ENCODE data around the gene PDHX. TPM values are rescaled to one million over a fixed set of nuclear protein-coding genes. Genes with fewer than 3 reads are reported as not detected.

PDHX gene
- total and polyA plus RNA-seq, 11 donors: 74.0 to 204 (median 127) TPM

DNA sequence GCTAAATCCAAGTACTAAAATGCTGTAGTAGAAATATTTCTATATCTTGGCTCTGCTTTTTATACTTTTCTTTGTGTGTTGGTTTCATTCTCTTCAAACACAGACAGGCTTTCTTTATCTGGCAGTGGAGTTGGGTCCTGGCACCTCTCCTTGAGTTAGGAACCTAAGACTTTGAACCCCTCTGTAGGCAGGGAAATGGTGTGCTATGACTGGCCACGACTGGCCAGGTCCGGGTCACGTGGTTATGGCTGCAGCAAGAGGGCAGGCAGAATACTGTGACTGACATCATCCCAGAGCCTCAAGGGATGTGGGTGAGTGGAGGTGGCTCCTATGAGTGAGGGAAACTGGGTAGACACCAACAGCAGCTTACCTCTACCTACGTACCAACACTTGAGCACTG lies 42.2 kb upstream of the PDHX start:
- Histone ChIP-seq H3K4me1 (no peaks in the 10 kb centered on the region), H3K36me3 (peaks cover 0 to 6% (median 0%) of the 10 kb centered on the region in 9 donors), H3K9me3 (peaks cover 0 to 3% (median 0%) of the 10 kb centered on the region in 12 donors), H3K27ac (no peak overlapping the region), H3K27me3 (no peaks in the 10 kb centered on the region), H3K4me3 (no peak overlapping the region)
- intact Hi-C loops (cut with DNase I): no loop called here
- DNase-seq (no peak), ATAC-seq (no peak)
- TF ChIP-seq POLR2A (IDR thresholded peaks at IDR 0.05) (no peak), CTCF (IDR thresholded peaks at IDR 0.05) (no peak)
- whole genome bisulfite sequencing, 4 donors: 92 to 98% (median 96%) methylated on average over 4 of the region's 4 CpGs

DNA sequence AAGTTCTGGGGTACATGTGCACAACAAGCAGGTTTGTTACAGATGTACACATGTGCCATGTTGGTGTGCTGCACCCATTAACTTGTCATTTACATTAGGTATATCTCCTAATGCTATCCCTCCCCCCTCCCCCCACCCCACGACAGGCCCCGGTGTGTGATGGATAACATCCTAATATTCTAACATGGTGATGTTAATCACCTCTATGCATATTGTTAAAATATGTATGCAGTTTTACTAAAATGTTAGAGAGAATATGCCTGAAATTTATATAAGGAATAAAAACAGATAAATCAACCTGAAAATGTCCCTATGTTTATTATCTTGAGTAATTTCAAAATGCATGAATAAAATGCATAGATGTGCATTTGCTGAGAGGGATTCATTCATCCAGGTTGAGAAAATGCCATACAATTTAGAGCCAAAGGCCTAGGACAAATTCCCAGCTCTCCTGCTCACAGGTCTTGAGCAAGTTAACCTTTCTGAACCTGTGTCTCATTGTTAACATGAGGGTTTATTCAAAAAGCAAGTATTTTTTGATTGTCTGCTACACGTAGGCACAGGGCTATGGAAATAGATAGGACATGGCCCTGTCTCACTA lies 38.9 kb upstream of the PDHX start:
- TF ChIP-seq CTCF (IDR thresholded peaks at IDR 0.05): no peak
- no peak for TF ChIP-seq POLR2A (IDR thresholded peaks at IDR 0.05)
- Histone ChIP-seq H3K9me3 (peaks cover 0 to 3% (median 0%) of the 10 kb centered on the region in 12 donors), H3K27me3 (no peaks in the 10 kb centered on the region), H3K4me1 (no peaks in the 10 kb centered on the region), H3K36me3 (peaks cover under 1 to 25% (median 19%) of the 10 kb centered on the region in 9 donors), H3K27ac (no peak overlapping the region), H3K4me3 (no peak overlapping the region)
- no peak for ATAC-seq
- WGBS, 4 donors: 89 to 92% (median 91%) methylated on average over 3 of the region's 3 CpGs
- intact Hi-C loops (cut with DNase I): no loop called here
- no peak for DNase-seq

DNA sequence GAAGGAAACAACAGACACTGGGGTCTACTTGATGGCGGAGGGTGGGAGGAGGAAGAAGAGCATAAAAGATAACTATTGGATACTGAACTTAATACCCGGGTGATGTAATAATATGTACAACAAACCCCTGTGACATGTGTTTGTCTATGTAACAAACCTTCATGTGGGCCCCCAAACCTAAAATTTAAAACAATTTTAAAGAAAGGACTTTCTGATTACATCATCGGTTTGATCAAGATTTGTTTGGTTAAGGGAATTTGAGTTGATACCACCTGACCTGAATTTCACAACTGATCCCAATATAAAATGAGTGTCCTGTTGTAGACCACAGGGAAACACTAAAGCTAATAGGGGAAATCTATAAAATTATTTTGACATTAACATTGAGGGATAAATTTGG lies 34.5 kb upstream of the PDHX start:
- H3K36me3 ChIP-seq: peaks cover 3 to 53% (median 32%) of the 10 kb centered on the region in 9 donors
- intact Hi-C loops (cut with DNase I): no loop called here
- H3K27ac ChIP-seq: no peak overlapping the region
- no peak overlapping the region for H3K4me3 ChIP-seq
- 94 to 99% (median 97%) methylated on average over 3 of the region's 3 CpGs for whole genome bisulfite sequencing, 4 donors
- no peak for ATAC-seq
- no peak for DNase-seq
- TF ChIP-seq CTCF (IDR thresholded peaks at IDR 0.05) (no peak), POLR2A (IDR thresholded peaks at IDR 0.05) (no peak)
- H3K27me3 ChIP-seq: no peaks in the 10 kb centered on the region
- H3K4me1 ChIP-seq: no peaks in the 10 kb centered on the region
- no peaks in the 10 kb centered on the region for H3K9me3 ChIP-seq

DNA sequence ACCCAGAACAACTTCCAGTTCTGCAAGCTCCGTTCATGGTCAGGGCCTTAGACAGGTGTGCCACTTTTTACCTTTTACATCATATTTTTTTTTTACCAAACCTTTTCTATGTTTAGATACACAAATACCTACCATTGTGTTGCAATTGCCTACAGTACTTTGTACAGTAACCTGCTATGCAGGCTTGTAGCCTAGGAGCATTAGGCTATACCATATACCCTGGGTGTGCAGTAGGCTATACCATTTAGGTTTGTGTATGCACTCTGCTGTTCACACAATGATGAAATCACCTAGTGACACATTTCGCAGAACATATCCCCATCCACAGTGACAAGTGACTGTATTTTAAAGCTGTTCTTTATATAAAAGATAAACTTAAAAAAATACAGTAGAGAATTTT lies 29.8 kb upstream of the PDHX start:
- H3K27me3 ChIP-seq: no peaks in the 10 kb centered on the region
- TF ChIP-seq POLR2A (IDR thresholded peaks at IDR 0.05): no peak
- no peak for TF ChIP-seq CTCF (IDR thresholded peaks at IDR 0.05)
- ATAC-seq (no peak), DNase-seq (no peak)
- H3K27ac ChIP-seq: no peak overlapping the region
- H3K4me3 ChIP-seq: no peak overlapping the region
- intact Hi-C loops (cut with DNase I): no loop called here
- H3K4me1 ChIP-seq: no peaks in the 10 kb centered on the region
- peaks cover 3 to 59% (median 42%) of the 10 kb centered on the region in 9 donors for H3K36me3 ChIP-seq
- 92 to 99% (median 96%) methylated on average over 2 of the region's 2 CpGs for WGBS, 4 donors
- no peaks in the 10 kb centered on the region for H3K9me3 ChIP-seq

All from heart left ventricle (tissue), 16 donors.